ENCODE results near the gene THOP1.

- TF ChIP-seq CTCF (IDR thresholded peaks at IDR 0.05; ENCODE audit: low read depth, low read length, poor library complexity, severe bottlenecking) (no peak), EZH2phosphoT487 (IDR thresholded peaks at IDR 0.05; ENCODE audit: borderline replicate concordance, low read length) (no peak)
Measured at GRCh38 chr19:2852598-2852997, 67.3 kb downstream of the THOP1 start.
